GM18873 (cell line): ENCODE results near the gene ASCL5.

Experiments
- ATAC-seq: cut with Tn5 transposase; IDR thresholded peaks from one replicate; pipeline ENCODE4 v1.9.1; 2021; ENCODE audit warnings: mild to moderate bottlenecking, moderate library complexity, moderate number of reproducible peaks; ENCODE audit not compliant: unreplicated experiment, low FRiP score

Gene ASCL5

DNA sequence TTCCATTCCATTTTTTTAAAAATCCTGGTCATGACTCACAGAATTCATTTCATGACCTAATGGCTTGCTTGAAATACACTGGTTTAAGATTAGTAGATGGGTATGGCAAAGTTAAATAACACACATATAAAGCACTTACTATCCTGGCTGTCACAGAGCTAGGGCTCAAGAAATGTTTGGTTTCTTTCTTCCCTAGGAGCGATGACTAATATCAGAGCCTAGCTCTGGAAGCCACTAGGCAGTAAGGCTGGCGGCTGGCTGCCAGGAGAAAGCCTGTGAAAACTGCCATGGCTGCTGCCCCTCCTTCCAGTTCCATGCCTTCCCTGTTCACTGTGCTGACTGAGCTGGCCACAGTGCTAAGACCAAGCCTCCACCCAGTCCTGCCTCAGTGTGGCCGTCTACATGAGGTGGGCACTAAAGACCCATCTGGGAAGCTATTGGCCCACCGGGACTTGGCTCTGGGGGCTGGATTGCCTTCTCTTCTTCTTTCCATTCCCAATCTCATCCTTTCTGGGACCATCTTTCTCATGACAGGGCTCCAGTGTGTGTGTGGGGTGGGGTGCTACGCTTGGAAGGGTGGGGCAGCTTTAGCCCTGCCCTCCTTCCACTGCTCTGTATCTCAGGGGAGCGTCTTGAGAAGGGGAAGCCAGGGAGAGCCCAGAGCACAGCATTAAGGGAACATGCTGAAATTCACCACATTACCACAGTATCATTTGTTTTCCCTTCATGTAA, 10.8 kb upstream of the ASCL5 start:
- ATAC-seq, result no peak

DNA sequence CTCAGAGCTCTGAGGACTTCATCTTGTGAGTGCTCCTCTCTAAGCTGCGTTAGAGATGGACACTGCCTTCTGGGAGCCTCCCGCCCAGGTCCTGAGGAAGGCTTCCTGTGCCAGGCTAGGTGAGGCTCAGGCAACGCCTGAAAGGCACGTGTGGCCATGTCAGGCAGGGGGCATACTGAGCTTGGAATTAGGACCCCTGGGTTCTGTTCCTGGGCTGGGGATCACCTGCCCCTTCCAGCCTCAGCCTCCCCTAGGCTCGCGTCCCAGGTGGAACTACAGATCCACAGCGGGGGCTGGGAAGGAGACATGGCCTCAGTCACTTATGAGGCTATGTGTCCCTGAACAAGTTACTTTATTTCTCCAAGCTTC, 10.0 kb upstream of the ASCL5 start:
- no peak for ATAC-seq

DNA sequence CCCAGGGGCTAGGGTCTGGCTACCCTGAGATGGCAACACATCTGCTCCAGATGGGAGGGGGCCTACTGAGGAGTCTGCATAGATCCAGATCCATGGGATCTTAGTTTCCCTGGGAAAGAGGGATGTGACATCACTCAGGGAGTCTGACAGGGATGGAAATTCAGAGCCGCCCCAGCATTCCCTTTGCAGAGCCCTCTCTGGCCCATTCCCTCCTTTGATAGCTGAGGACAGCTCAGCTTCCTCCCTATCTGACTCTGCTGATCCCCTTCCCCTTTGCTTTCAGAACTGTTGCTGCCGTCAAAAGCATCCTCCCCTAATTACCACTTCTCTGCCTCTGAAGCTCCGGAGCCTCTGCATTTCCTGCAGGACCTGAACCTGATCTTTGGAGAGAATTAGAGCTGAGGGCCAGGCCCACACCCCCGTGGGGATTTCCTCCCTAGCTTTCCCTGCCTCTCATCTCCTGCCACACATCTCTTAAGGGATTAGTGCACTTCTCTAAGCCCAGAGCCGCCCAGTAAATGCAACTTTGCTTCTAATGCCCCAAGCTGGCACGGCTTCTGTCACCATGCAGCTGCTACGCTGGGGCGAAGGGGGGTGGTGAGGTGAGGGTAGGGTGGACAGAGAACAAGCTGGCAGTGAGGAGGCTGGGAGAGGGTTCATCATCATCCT, 9.5 kb upstream of the ASCL5 start:
- ATAC-seq, result no peak

DNA sequence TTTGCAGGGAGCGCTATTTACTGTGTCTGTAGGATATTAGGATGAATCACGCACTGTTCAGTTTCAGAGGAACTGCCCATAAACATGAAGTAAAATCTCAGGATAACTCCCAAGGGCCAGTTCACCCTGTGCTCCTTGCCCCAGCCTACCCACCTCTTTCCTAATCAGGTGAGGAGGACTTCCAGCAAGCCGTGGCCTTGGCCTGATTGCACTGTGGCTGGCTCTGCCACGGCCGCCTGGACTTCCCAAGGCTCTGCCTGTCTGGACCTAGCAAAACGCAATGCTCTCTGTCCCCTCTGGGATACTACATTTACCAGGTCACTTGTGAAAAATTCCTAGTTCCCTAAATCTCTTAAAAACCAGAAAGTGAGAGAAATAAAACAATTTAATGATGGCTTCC, 7.4 kb upstream of the ASCL5 start:
- ATAC-seq, result no peak

DNA sequence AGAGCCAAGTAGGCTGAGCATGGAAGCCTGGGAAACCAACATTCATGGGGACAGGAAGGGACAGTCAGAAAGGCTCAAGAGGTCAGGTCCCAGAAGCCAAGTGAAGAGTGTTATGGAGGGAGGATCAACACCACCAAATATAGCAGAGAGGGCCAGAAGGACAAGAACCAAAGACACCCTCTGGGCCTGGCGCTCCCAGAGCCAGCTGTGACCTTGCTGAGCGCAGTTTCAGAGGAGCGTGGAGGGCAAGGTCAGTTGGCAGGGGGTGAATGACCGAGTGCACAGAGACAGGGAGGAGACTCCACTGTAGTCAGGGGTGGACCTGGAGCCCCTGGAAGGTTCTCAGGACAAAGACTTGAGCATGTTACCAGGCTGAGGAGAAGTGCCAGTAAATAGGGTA, 4.4 kb upstream of the ASCL5 start:
- ATAC-seq, result no peak

DNA sequence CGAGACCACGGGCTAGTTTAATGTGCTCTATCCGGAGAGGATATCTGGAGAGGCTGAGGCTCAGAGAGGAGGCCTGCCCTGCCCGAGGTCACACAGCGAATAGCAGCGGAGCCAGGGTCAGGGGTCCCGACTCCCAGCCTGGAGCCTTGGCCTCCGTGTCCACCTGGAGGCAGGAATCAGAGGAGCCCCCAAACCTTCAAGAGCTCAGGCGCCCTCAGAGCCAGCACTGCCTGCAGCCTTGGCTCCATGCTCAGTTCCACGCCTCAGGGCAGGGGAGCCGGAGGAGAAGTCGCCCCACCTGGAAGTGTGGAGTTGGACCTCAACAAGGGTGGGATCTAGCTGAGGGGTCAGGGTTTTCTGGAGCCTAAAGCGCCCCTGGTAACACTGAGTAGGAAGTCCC, 2.0 kb upstream of the ASCL5 start:
- no peak for ATAC-seq

DNA sequence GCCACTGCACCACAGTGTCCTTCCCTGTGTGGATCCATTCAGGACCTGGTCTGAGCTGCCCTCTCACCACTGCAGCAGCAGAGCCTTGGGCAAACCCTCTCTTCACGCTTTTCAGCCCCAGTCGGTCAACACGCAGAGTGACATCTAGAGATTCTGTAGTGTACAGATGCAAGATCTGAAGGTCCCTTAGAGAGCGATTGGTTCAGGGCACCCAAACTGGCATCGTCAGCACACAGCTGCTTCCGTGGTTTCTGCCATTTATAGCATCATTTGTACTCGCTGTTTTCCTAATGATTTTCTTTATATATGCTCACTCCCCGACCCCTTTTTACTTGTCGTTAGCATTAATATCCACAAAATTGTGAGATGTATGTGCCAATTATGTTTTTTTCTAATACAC, 1.5 kb upstream of the ASCL5 start:
- ATAC-seq, result no peak

DNA sequence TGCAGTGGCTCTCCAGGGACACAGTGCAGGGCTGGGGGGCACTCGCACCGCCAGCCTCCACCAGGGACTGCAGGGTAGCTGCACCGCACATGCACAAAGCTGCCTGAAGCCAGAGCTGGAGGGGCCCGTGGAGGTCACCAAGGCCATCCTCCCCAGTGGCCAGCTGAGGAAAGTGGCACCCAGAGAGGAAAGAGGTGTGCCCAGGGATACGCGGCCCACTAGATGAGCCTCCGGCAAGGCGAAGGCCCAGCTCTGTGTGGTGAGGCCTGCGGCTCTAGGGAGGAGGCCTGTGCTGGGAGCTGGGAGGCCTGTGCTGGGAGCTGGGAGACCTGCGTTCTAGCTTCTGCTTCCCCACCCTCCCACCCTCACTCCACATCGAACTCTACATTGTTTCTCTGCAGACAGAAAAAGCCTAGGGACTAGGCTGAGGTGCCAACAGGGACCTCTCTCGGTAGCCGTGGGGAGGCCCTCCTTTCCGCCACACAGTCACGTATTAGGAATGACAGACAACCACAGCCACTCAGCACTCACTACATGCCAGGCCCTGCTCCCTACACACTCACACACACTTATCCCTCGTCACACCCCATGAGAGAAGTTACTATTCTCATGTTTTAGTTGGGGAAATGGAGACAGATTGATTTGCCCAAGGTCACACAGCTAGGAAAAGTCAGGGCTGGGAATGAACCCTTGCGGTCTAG, 921 bp upstream of the ASCL5 start:
- ATAC-seq, result no peak

DNA sequence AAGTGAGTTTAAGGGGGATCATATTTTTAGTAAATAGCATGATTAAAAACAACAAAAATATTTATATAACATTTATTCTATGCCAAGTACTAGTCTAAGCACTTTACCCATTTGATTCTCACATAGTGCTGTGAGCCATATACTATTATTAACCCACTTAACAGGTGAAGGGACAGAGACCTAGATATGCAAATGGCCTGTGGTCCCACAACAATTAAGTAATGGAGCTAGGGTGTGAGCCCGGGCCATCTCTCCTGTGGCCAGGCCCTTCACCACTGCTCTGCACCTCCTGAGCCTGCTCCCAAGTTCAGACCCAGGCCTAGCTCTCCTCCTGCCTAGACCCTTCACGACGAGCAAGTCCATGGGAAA, 537 bp downstream of the ASCL5 start:
- ATAC-seq, result no peak

DNA sequence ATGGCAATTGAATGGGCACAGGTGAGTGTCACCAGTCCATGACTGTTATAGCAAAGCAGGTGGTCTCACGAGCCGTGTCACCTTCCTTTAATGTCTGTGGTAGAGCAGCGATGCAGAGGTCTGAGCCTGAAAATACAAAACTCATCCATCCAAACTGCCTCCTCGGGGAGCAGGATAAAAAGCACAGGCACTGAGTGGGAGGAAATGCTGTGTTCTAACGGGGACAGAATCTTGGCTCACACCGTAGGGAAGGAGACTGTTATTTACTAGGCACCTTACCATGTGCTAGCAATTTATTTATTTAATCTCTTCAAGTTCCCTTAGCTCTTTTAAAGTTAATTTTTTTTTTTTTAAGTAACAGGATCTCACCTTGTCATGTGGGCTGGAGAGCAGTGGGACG, 1.2 kb downstream of the ASCL5 start:
- no peak for ATAC-seq

DNA sequence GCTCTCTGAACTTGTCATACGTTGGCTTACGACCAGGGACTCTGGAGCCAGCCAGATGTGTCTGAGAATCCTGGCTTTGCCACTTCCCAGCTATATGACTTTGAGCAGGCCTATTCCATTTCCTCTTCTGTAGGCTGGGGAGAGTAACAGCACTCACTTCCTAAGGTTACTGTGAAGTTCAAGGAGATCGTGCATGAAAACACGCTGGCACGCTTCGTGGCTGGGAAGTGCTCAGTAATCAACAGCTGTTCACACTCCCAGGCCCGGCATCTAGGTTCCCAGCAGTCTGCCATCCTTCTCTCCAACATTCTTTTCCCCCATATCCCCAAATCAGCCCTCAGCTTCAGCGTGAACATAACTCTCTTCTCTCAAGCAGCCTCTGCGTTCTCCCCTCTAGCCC, 2.0 kb downstream of the ASCL5 start:
- no peak for ATAC-seq

DNA sequence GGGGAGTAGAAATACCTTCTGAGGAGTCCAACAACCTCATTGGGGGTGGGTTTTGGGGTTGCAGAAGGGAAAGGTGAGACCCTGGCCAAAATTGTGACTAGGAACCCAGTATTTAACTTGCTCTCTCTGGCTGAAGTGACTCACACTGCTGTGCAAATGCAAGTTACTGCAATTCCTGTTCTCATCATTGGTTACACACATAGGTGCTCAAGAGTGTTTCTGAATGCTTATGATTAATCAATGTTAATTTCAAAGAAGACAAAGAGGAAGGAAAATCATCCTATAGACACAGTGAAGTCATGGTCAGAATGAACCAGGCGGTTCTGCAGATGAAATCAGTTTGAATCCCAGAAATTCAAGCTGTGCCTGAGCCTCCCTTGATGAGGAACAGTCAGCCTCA, 3.1 kb downstream of the ASCL5 start:
- no peak for ATAC-seq

DNA sequence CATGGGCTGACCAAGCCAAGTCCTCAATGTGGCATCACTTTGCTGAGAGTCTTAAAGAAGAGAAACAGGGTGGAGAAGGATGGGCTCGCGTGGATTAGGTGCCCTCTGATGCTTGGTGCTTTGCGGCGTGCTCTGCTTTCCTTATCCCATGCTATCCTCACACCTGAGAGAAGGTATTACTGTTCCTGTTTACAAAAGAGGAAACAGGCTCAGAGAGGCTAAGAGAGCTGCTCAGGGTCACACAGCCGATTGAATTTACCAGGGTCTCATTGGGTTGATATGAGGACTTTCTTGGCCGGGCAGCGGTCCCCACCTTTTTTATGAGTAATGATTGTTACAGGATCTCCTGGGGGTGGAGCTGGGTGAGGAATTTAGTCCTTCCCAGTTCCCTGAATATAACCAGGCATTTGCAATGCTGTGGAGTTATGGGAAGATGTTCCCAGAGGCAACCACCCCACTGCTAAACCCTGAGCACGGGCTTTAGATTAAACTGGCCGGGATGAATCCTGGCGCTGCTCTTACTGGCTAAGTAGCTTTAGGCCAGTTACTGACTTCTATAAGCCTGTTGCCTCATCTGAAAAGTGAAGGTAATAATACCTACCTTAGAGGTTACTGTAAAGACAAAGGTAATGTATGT, 4.5 kb downstream of the ASCL5 start:
- no peak for ATAC-seq

DNA sequence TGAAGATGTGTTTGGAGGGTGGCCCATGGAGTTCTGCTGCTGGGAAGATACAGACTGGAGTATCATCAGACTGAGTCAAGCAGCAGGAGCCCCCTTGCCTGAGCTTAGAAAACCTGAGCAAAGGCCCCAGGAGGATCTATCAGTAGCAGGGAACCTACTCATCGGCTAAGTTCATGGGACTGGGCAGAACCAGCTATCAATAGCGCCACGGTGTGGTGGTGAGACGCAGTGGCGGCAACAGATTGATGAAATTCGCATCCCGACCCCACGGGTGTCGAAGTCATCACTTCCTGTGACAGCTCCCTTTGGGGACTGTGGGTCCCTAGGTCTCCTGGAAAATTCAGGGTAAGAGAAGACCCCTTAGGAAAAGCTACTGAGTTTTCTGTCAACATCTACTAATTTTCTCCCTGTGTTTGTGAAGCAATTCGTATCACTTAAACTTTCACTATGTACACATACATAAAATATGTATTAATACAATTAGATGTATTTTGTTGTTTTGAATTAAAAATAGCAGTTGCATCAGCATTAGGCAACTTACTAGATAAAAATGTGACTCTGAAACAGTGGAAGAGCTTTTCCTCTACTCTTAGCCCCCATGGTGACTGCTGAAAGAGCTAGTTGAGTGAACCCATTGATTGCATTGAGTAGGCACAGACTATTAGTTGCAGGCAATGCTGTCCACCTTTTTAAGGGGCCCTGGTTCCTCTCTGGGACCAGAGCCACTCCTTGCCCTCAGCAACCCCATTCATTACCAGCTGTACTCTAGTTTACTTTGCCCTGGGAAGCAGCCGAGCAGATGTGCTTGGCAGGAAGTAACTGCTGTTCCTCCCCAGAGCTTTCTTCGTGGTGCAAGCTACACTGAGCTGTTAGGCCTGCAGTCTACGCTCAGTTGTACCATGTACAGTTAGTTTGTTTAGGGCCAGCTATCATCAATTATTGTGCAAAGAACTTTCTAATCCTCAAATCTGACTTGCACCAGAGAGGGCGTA, 7.5 kb downstream of the ASCL5 start:
- no peak for ATAC-seq

DNA sequence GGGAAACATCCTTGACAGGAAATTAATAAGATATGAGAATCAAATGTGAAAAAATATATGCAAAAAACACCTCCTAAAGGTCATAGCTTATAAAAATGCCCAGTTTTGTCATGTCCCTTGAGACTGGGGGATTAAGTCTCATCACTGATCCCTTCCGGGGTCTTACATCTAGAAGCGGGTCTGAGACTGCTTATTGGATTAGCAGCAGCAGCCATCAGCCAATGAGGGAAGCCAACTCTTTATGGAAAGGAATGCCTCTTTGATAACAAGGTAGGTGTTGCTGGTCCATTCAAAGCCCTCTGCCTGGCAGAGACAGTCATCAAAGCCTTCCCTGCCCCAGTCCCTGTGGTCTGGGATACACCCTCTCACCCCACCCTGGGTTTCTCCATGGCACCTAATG, 10.9 kb downstream of the ASCL5 start:
- no peak for ATAC-seq

DNA sequence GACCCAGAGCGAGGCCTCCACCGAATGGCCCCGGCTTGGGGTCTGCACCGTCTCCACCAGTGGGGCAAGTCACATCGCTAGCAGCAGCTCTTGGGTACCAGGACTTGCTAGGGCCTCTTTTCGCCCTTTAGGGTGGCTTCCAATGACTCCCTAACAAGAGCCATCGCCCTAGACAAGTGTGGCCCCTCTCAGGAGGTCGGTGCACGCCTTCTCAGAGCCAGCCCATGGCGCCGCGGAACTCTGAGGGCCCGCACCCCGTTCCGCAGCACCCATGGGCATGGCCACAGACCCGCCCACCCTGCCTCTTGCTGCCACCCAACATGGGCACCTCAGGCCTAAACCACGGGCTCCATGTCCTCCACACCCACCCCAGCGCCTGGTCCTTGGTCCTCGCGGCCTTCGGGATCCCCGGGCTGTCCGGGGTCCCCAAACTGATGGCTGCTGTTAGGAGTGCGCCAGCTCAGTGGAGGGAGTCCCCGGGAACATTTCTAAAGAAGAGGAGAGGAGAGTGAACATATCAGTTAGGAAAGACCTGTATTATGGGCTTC, 11.5 kb downstream of the ASCL5 start:
- ATAC-seq, result no peak

DNA sequence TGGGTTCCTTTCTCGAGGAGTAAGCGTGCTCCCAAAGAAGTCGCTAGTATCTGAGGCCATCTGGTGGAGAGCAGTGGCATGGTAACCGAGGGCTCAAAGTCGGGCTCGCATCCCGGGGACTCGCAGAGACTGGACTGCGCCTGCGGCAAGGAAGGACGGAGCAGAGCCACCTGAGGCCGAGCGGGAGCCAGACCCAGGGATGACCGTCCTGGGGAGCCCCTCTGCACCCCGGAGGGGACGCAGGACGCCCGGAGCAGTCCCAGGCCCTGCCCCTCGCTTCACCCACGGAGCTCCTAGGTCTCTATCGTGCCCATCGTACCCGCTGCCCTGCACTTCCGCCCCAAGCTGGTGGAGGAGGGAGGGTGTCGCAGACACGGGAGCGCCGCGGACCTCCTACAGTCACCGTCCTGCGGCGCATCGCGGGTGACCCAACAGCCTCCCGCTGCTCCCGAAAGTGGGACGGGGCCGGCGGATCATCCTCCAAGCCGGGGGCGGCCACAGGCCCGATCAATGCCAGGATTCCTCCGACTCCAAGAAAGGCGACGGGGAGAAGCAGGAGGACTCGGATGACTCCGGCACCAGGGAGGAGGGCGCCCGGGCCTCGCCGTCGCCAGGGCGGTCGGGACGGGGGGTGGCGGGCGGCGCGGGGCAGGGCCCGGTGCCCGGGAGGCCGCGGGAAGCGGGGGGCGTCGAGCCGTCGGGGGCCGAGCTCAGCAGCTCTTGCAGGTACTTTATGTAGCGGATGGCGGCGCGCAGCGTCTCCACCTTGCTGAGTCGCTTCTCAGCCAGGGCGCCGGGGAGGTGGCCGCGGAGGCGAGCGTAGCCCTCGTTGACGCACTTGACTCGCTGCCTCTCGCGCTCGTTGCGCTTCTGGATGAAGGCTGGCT, 12.5 kb downstream of the ASCL5 start:
- no peak for ATAC-seq

DNA sequence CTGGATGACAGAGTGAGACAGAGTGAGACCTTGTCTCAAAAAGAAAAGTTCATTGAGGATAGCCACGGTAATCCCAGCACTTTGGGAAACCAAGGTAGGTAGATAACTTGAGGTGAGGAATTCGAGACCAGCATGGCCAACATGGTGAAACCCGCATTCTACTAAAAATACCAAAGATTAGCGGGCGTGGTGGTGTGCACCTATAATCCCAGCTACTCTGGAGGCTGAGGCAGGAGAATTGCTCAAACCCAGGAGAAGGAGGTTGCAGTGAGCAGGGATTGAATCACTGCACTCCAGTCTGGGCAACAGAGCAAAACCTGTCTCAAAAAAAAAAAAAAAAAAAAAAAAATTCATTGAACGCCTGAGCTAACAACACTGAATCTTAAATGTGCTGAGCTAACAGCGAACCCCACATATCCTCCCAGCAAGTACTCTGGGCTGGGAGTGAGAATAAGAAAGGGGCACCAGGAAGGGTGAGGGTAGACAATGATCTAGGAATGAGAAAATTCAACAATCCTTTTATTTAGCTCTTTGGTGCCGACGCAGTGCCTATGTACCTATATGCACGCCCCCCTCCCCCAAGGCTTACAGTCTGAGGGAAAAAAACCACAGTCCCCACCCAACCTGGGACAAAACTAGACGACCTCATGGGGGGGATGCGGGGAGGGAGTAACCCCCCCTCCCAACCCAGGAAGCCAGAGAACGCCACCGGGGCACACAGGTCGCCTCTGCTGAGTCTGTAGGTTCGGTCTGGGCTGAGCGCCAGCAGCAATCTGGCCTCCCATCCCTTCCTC, 13.3 kb downstream of the ASCL5 start:
- no peak for ATAC-seq
